Stimulated activated CD8-positive, alpha-beta memory T cell treated with anti-CD3 and anti-CD28 coated beads, Interleukin-12 subunit alpha, Interleukin-12 subunit beta, amount 100 ng/mL, for 1 hour (primary cell): ENCODE data around the gene LRRC23.
A peak's percentile ranks its signal among the peaks of the same experiment; 100 is the strongest.

Source experiments
- DNase-seq: peaks from one replicate; pipeline ENCODE4 v3.0.0-alpha.2; 2020; ENCODE audit warnings: low read depth

LRRC23 gene

DNA sequence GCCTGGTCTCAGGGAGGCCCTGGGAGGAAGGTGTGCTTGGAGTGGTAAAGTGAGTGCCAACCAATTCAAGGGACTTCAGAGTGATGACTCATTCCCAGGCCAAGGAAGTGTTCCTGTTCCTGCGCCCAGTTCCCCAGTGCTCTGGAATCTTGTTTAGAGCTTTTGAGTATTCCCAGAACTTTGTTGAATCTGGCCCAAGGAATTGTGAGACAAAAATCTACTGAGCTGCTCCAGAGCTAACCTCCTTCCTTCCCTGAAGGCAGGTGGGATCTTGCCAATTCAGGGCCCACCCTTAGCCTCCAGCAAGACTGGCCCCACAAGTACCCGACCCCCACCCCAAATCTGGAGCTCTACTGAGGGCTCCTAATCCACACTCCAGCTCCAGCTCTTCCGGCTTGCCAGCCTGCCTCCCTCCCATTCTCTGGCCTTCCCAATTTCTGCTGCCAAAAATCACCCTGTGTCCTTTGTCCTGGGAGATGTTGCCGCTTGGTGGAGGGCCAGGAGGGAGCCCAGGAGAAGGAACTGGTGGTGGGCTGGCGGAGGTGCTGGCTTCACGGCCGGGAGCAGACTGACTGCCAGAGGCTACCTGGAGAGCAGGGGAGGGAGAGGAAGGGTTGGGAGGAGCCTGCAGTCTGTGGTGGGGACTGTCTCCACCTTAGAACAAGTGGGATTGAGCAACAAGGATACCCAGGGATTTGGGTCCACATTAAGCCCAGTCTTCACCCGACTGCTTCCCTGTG lies 21.1 kb downstream of the LRRC23 start:
- DNase-seq: no peak

DNA sequence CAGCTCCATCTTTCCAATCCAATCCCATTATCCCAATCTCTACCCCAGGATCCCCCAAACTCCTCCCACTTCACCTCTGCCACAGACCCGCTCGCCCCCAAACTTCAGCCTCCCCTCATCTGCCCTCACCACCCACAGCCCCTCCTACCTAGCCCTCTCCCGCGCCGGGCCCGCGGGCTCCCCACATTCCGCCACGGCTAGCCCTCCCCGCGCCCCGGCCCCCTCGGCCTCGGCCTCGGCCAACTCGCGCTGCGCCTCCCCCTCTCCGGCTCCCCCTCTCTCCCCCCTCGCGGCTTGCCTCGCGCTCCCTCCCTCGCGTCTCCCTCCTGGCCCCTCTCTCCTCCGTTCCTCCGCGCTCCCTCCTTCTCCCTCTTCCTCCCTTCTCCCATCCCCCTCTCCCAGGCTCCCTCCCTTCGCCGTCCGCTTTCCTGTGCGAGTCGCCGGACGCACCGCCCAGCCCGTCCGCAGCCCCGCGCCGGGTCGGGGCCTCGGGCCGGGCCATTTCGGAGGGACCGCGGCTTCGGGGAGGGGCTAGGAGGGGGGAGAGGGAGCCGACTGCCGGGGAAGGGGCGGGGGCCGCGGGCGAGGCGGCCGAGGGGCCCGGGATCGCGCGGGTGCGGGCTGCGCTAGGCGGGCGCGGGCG lies 22.9 kb downstream of the LRRC23 start, which contains the start of gene ATN1:
Gene ATN1, plus strand, starts transcription at position 581 of the 643 bp plus-strand sequence. CDS start 6,043 bp downstream, outside the sequence.
- peak; percentile 33 for DNase-seq

GRCh38 chr12:6928022-6928702 lies 23.5 kb downstream of the LRRC23 start:
- DNase-seq: no peak

GRCh38 chr12:6928703-6929407 lies 24.2 kb downstream of the LRRC23 start:
- DNase-seq: no peak

DNA sequence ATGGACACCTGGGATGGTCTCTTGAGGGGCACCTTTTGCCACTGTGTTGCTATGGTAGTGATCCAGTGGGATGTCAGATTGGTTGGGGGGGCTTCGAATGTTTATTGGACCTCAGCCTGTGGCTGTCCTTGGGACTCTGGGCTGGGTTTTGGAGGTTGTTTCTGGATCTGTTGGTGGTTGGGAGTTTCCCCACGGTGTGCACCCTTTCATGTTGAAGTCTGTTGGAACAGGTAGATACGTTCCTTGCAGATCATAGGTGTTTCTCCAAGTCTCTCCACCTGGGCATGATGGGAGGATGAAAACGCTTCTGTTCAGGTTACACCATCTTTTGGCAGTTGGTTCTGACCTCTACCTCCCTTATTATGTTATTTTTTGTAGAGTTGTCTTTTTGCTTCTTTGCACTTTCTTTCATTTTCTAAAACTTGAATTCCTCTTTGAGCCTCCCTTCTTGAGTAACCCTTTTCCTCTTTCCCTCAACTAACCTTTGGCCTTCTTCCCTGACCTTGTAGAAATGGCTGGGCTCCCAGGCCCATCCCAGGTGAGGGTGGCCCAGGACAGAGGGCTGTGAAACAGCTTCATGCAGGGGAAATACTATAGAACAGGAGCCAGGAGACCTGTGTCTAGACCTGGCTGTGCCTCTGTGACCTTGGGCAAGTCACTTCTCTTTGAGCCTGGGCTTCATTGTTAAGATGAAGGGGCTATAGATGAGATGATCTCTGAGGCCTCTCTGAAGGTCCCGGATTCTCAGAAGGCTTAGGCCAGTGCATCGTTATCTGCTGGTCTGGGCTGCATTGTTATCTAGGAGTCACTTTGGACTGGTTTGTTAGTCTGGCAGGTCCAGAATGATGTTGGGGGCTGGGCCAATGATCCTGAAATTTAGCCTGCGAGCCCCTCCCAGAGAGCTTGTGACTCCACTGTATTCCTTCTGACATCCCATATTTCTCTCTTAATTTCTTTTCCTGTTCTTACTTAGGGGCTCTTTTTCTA lies 25.1 kb downstream of the LRRC23 start:
- DNase-seq: no peak

DNA sequence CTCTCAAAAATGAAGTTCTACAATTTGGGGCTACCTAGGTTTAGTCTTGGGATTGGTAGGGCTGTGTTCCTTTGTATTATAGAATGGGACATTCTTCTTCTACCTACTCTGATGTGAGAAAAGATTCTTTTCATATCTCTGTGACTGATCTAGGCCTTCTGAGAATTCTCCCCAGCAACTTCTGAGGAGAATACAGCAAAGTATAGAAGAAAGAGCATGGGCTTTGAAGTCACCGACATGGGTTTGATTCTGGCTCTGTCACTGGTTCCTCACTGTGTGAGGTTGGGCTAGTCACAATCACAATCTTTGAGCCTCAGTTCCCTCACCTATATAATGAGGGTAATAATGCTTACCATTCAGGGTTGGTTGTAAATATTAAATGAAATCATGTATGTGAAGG lies 28.1 kb downstream of the LRRC23 start:
- no peak for DNase-seq

DNA sequence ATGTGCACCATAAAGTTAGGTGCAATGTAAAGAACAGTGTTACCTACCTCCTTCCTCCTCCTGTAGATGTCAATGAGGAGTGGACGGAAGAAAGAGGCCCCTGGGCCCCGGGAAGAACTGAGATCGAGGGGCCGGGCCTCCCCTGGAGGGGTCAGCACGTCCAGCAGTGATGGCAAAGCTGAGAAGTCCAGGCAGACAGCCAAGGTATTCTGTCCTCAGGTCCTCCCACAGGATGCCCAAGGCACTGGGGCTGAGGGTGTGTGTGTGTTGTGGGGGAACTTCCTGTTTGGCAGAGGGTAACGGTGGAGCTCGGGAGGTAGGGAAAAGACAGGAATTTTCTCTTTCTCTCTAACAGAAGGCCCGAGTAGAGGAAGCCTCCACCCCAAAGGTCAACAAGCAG lies 29.5 kb downstream of the LRRC23 start:
- DNase-seq: no peak

- no peak for DNase-seq
Observed at GRCh38 chr12:6935371-6936193, 31.0 kb downstream of the LRRC23 start.

GRCh38 chr12:6936194-6936635 lies 31.6 kb downstream of the LRRC23 start:
- DNase-seq: no peak

GRCh38 chr12:6936636-6937480 lies 32.2 kb downstream of the LRRC23 start:
- no peak for DNase-seq

GRCh38 chr12:6937481-6938352 lies 33.1 kb downstream of the LRRC23 start:
- DNase-seq: peak; percentile 88

DNA sequence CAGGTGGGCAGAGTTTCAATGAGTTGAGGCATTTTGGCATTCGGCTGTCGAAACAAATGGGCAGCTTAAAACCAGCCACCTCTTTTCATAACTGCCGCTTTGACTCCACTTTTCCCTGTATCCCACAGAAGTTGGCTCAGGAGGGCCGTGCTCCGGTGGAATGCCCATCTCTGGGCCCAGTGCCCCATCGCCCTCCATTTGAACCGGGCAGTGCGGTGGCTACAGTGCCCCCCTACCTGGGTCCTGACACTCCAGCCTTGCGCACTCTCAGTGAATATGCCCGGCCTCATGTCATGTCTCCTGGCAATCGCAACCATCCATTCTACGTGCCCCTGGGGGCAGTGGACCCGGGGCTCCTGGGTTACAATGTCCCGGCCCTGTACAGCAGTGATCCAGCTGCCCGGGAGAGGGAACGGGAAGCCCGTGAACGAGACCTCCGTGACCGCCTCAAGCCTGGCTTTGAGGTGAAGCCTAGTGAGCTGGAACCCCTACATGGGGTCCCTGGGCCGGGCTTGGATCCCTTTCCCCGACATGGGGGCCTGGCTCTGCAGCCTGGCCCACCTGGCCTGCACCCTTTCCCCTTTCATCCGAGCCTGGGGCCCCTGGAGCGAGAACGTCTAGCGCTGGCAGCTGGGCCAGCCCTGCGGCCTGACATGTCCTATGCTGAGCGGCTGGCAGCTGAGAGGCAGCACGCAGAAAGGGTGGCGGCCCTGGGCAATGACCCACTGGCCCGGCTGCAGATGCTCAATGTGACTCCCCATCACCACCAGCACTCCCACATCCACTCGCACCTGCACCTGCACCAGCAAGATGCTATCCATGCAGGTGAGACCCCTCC lies 34.0 kb downstream of the LRRC23 start:
- DNase-seq: no peak

GRCh38 chr12:6939191-6939540 lies 34.5 kb downstream of the LRRC23 start:
- no peak for DNase-seq

GRCh38 chr12:6941267-6941666 lies 36.6 kb downstream of the LRRC23 start:
- no peak for DNase-seq

DNA sequence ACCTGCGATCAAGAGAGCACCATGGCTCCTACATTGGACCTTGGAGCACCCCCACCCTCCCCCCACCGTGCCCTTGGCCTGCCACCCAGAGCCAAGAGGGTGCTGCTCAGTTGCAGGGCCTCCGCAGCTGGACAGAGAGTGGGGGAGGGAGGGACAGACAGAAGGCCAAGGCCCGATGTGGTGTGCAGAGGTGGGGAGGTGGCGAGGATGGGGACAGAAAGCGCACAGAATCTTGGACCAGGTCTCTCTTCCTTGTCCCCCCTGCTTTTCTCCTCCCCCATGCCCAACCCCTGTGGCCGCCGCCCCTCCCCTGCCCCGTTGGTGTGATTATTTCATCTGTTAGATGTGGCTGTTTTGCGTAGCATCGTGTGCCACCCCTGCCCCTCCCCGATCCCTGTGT lies 37.2 kb downstream of the LRRC23 start:
- DNase-seq: no peak

DNA sequence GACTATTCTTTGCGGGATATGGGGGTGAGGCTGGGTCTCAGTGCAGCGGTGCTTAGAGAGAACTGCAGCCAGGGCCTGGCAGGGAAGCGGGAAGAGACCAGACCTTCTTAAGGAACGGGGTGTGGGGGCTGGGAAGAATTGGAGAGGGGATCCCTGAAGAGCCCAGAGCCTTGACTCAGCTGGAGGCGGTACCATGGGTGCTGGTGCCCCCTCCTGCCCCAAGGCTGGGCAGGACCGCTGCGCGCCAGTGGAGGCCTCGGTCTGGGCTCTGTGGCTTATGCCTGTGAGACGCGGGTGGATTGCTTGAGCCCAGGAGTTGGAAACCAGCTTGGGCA lies 37.7 kb downstream of the LRRC23 start:
- DNase-seq: no peak

- no peak for DNase-seq
Observed at GRCh38 chr12:6943389-6943721, 38.7 kb downstream of the LRRC23 start.
